ENCODE measurements around the gene APBA3.
A peak's percentile ranks its signal among the peaks of the same experiment; 100 is the strongest.

Gene APBA3

GRCh38 chr19:3723883-3724282 is 37.6 kb downstream of the APBA3 start:
- Mint-ChIP-seq H3K4me3 (no peak overlapping the region), H3K4me1 (ENCODE audit: low read depth in 2 of 2) (peaks cover 7 to 9% of the 10 kb centered on the region in 2 donors), H3K27me3 (peaks cover 0 to 13% of the 10 kb centered on the region in 2 donors), H3K36me3 (ENCODE audit: insufficient read depth) (peaks cover 3% of the 10 kb centered on the region), H3K9me3 (no peaks in the 10 kb centered on the region), H3K27ac (no peak overlapping the region)
- DNase-seq (no peak), ATAC-seq (replicated peaks) (no peak)

DNA sequence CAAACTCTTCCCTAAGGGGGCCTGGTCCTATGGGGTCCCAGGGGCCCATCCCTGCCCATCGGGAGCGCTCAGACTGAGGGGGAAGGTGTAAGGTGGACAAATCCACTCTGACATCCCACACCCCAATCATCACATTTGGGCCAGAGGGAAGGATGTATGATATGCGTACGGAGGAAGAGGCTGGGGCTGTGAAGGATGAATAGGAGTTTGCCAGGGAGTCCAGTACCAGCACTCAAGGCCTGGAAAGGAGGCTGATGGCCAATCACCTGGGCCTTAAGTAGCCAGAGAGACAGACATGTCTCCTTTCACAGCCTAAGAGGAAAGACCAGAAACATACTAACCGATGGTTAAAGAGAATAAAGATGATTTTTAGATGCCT is 38.4 kb downstream of the APBA3 start:
- Mint-ChIP-seq H3K36me3 (ENCODE audit: insufficient read depth) (peaks cover 3% of the 10 kb centered on the region), H3K9me3 (no peaks in the 10 kb centered on the region), H3K27me3 (peaks cover 0 to 13% of the 10 kb centered on the region in 2 donors), H3K27ac (no peak overlapping the region), H3K4me1 (ENCODE audit: low read depth in 2 of 2) (peaks cover 7 to 9% of the 10 kb centered on the region in 2 donors), H3K4me3 (no peak overlapping the region)
- ATAC-seq (replicated peaks) (no peak), DNase-seq (no peak)

DNA sequence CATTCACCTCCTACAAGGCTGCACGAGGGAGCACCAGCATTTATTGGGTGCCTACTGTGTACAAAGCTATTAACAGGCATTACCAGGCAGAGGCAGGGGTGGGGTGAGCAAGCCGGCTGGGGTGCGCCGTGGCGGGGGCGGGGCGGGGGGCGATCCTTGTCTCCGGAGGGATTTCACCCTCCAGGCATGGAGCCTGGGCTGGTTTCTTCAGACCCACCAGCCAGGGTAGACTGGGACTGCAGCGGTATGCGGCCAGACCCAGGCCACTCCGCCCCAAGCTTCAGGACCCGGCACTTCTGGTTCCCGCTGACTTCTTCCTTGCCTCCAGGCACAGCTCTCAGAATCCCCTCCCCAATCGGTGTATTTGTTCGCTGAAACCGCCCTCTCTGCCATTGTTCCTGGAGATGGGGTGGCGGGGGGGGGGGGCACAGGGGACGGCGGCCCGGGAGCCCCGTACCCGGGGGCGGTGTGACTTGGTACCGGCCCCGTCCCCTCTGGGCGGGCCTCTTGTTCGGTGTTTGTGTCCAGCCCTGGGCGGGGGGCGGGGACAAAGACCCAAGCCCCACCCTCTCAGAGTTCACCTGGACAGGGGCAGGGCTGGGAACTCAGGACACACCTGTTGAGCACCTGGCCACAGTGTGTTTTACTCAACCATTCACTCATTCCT is 38.9 kb downstream of the APBA3 start:
- Mint-ChIP-seq H3K4me1 (ENCODE audit: low read depth in 2 of 2) (peaks cover 7 to 9% of the 10 kb centered on the region in 2 donors), H3K27me3 (peaks cover 0 to 13% of the 10 kb centered on the region in 2 donors), H3K36me3 (ENCODE audit: insufficient read depth) (peaks cover 3% of the 10 kb centered on the region), H3K9me3 (no peaks in the 10 kb centered on the region), H3K4me3 (peak overlapping the region; percentile 73 to 75), H3K27ac (no peak overlapping the region)
- ATAC-seq (replicated peaks): no peak
- DNase-seq: no peak

- Mint-ChIP-seq H3K27ac (no peak overlapping the region), H3K36me3 (ENCODE audit: insufficient read depth) (peaks cover 3% of the 10 kb centered on the region), H3K9me3 (no peaks in the 10 kb centered on the region), H3K4me1 (ENCODE audit: low read depth in 2 of 2) (peaks cover 7 to 9% of the 10 kb centered on the region in 2 donors), H3K4me3 (peak overlapping the region; percentile 73 to 75), H3K27me3 (peaks cover 0 to 13% of the 10 kb centered on the region in 2 donors)
- no peak for DNase-seq
- no peak for ATAC-seq (replicated peaks)
These were observed 39.5 kb downstream of the APBA3 start for GRCh38 chr19:3721887-3722442.

GRCh38 chr19:3721131-3721886 is 40.2 kb downstream of the APBA3 start:
- peaks cover 7 to 9% of the 10 kb centered on the region in 2 donors for H3K4me1 Mint-ChIP-seq (ENCODE audit: low read depth in 2 of 2)
- H3K36me3 Mint-ChIP-seq (ENCODE audit: insufficient read depth): peaks cover 3% of the 10 kb centered on the region
- DNase-seq (peak; percentile 88 to 92 (median 90)), ATAC-seq (replicated peaks) (peak; percentile 96)
- peaks cover 0 to 13% of the 10 kb centered on the region in 2 donors for H3K27me3 Mint-ChIP-seq
- no peaks in the 10 kb centered on the region for H3K9me3 Mint-ChIP-seq
- H3K4me3 Mint-ChIP-seq: peak overlapping the region; percentile 73 to 75
- H3K27ac Mint-ChIP-seq: no peak overlapping the region

- Mint-ChIP-seq H3K27me3 (peaks cover 0 to 13% of the 10 kb centered on the region in 2 donors), H3K4me3 (peak overlapping the region; percentile 4 to 75)
These were observed 41.1 kb downstream of the APBA3 start for GRCh38 chr19:3720349-3720917.

GRCh38 chr19:3719868-3720267 is 41.6 kb downstream of the APBA3 start:
- DNase-seq (no peak), ATAC-seq (replicated peaks) (no peak)
- Mint-ChIP-seq H3K4me3 (peak overlapping the region in 1 of 2 donors; percentile 75), H3K27me3 (peaks cover 0 to 13% of the 10 kb centered on the region in 2 donors), H3K27ac (no peak overlapping the region), H3K36me3 (ENCODE audit: insufficient read depth) (no peaks in the 10 kb centered on the region), H3K4me1 (ENCODE audit: low read depth in 2 of 2) (peaks cover 7 to 9% of the 10 kb centered on the region in 2 donors), H3K9me3 (no peaks in the 10 kb centered on the region)

More at GRCh38 chr19:3720349-3720917, 41.1 kb downstream of the APBA3 start:
- H3K9me3 Mint-ChIP-seq: no peaks in the 10 kb centered on the region
- H3K4me1 Mint-ChIP-seq (ENCODE audit: low read depth in 2 of 2): peaks cover 7 to 9% of the 10 kb centered on the region in 2 donors
- H3K36me3 Mint-ChIP-seq (ENCODE audit: insufficient read depth): no peaks in the 10 kb centered on the region
- DNase-seq (no peak), ATAC-seq (replicated peaks) (no peak)
- no peak overlapping the region for H3K27ac Mint-ChIP-seq

DNA sequence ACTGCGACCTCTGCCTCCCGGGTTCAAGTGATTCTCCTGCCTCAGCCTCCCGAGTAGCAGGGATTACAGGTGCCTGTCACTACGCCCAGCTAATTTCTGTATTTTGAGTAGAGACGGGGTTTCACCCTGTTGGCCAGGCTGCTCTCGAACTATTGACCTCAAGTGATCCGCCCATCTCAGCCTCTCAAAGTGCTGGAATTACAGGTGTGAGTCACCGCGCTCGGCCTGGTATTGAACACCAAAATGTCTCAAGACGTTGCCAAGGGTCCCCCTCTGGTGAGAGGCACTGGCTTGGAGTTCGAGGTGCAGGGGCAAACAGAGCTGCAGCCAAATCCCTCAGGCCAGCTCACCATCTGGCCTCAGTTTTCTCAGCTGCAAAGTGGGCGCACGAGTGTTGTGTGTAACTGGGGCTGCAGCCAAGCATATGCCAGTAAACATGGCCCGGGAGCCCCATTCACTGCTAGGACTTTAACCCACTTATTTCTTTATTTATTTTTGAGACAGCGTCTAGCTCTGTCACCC is 45.3 kb downstream of the APBA3 start:
- H3K36me3 Mint-ChIP-seq (ENCODE audit: insufficient read depth): no peaks in the 10 kb centered on the region
- peaks cover 5% of the 10 kb centered on the region in 2 donors for H3K4me1 Mint-ChIP-seq (ENCODE audit: low read depth in 2 of 2)
- no peak overlapping the region for H3K4me3 Mint-ChIP-seq
- ATAC-seq (replicated peaks): no peak
- no peaks in the 10 kb centered on the region for H3K9me3 Mint-ChIP-seq
- no peak for DNase-seq
- H3K27ac Mint-ChIP-seq: no peak overlapping the region
- peaks cover 0 to 10% of the 10 kb centered on the region in 2 donors for H3K27me3 Mint-ChIP-seq

- Mint-ChIP-seq H3K9me3 (no peaks in the 10 kb centered on the region), H3K36me3 (ENCODE audit: insufficient read depth) (no peaks in the 10 kb centered on the region), H3K27me3 (peaks cover 0 to 17% of the 10 kb centered on the region in 2 donors), H3K27ac (no peak overlapping the region), H3K4me1 (ENCODE audit: low read depth in 2 of 2) (peaks cover 0 to 2% of the 10 kb centered on the region in 2 donors), H3K4me3 (no peak overlapping the region)
- DNase-seq (no peak), ATAC-seq (replicated peaks) (no peak)
These were observed 48.6 kb downstream of the APBA3 start for GRCh38 chr19:3712663-3713611.

GRCh38 chr19:3710265-3710812 is 51.2 kb downstream of the APBA3 start:
- DNase-seq: no peak
- H3K27me3 Mint-ChIP-seq: peaks cover 0 to 26% of the 10 kb centered on the region in 2 donors
- peaks cover 3 to 5% of the 10 kb centered on the region in 2 donors for H3K4me1 Mint-ChIP-seq (ENCODE audit: low read depth in 2 of 2)
- H3K36me3 Mint-ChIP-seq (ENCODE audit: insufficient read depth): no peaks in the 10 kb centered on the region
- H3K27ac Mint-ChIP-seq: no peak overlapping the region
- no peaks in the 10 kb centered on the region for H3K9me3 Mint-ChIP-seq
- no peak overlapping the region for H3K4me3 Mint-ChIP-seq
- peak; percentile 35 for ATAC-seq (replicated peaks)

DNA sequence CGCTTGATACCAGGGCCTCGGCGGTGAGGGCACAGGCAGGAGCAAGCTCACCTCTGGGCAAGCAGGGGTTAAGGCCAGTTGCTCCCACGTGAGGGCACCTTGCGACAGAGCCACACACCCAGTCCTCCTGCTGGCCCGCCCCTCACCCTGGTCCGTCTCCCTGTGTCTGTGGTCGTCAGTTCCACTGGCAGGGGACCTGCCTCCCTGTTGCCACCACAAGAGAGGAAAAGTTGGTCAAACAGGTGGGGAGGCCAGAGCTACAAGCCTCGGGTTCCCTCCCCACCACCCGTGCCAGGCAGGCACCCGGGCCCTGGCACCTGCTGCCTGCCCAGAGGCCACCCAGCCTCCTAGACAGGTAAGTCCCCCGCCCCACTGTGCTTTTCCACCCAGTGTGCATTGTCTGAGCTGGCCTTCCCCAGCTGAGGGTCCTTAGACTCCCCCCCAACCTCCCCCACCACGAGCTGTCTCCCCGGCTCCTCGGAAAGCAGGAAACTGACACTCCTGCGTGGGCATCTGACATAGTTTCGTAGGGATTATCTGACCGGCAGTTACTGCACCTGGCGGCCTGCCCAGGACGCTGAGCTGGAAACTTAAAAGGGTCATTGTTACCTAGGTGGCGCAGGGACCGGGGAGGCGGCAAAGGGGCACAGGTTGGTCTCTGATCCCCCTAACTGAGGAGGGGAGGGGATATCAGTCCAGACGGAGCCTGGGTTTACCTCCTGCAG is 53.1 kb downstream of the APBA3 start, which contains the start of gene TJP3:
TSS of gene TJP3 (plus strand) at position 178 of the 725 bp plus-strand sequence. CDS start 20,049 bp downstream, outside the sequence.
- Mint-ChIP-seq H3K36me3 (ENCODE audit: insufficient read depth) (no peaks in the 10 kb centered on the region), H3K4me3 (no peak within 1 kb of the TSS), H3K27me3 (peaks cover 0 to 26% of the 10 kb centered on the region in 2 donors), H3K27ac (no peak within 1 kb of the TSS), H3K9me3 (no peaks in the 10 kb centered on the region), H3K4me1 (ENCODE audit: low read depth in 2 of 2) (peaks cover 3 to 5% of the 10 kb centered on the region in 2 donors)
- DNase-seq (no peak), ATAC-seq (replicated peaks) (no peak)

GRCh38 chr19:3707868-3708206 is 53.7 kb downstream of the APBA3 start:
- no peak overlapping the region for H3K27ac Mint-ChIP-seq
- H3K9me3 Mint-ChIP-seq: no peaks in the 10 kb centered on the region
- ATAC-seq (replicated peaks) (no peak), DNase-seq (no peak)
- no peaks in the 10 kb centered on the region for H3K36me3 Mint-ChIP-seq (ENCODE audit: insufficient read depth)
- H3K4me1 Mint-ChIP-seq (ENCODE audit: low read depth in 2 of 2): peaks cover 3 to 4% of the 10 kb centered on the region in 2 donors
- peaks cover 0 to 26% of the 10 kb centered on the region in 2 donors for H3K27me3 Mint-ChIP-seq
- no peak overlapping the region for H3K4me3 Mint-ChIP-seq

Measured in effector memory CD8-positive, alpha-beta T cell (primary cell).